ENCODE results near the gene CCDC33.

CCDC33 gene

DNA sequence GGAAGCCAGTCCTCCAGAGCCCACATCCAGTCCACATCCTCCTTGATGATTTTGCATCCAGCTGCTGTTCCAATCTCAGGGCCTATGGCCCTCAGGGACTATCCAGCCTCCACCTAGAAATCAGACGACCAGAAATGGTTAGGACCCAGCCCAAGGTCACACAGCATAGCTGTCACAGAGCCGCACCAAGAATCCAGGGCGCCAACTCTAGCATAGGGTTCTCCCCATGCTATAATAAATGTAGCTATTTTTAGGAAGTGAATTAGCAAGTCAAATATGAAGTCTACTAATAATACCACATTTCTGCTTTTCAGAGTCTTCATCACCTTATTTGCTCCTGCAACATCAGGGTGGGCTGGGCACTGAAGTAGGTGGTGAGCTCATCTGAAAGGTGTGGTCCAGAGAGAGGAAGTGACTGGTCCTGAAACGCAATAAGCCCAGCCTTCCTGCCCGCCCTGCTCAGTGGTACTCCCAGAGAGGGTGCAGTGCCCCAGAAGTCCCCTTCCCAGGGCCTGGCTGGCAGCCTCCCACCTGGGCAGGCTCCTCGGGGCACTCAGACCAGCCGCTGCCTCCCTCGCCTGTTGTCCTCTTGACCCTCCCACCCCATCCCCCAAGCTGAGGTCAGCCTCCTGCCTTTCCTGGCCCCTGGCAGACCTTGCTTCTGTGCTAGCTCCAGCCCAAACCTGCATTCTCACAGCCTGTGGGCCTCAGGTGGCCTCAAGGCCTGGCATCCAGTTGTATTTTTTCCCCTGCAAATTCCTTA, 148.9 kb downstream of the CCDC33 start:
- DNase-seq = no peak

DNA sequence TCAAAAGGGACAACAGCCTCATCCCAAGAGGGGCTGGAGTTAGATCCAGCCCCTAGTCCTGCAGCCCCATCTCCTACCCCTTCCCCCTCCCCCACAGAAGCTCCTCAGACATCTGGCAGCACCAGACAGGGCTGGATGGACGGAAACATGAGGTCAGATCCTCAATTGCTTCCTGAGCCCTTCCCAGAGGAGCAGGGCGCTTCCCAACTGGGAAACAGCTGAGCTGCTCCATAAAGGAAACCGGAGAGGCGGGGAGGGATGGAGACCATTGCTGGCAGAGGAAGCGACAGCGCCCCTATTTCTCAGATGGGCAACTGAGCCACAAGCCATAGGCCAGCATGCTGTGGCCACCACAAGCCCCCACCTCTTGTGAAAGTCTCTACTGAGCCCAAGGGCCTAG, 149.6 kb downstream of the CCDC33 start:
- DNase-seq = no peak
